Cardiac fibroblast (primary cell): ENCODE results near the gene ZNF221.
"Not testable (repeated sequence)": the region's sequence is repeated elsewhere in the genome, so short reads cannot be mapped to it uniquely, and the experiment has no call there.

Experiments used
- DNase-seq, 2 donors: peaks; one replicate each; pipeline versions ENCODE4 v3.0.0 to v3.0.0-alpha.2; 2010; ENCODE audit warnings: low read depth in 2 of 2
- H3K4me3 ChIP-seq, 2 donors: replicated peaks in 1 of 2; 1 replicate in 1 of 2; 2 replicates in 1 of 2; pipeline ENCODE4 v1.5.1; 2011; ENCODE audit warnings: low read depth in 2 of 2, low read length in 2 of 2, mild to moderate bottlenecking in 2 of 2, moderate library complexity in 1 of 2
- CTCF ChIP-seq: IDR thresholded peaks from one replicate; pipeline ENCODE4 v1.5.1; 2011; ENCODE audit warnings: low read depth, mild to moderate bottlenecking, low read length, inconsistent platforms

ZNF221 gene

GRCh38 chr19:43934985-43935708 is 15.9 kb upstream of the ZNF221 start, which contains the start of gene ZNF45:
TSS of gene ZNF45 (minus strand) at chr19:43935282. CDS start at chr19:43922185, 13,097 bp downstream.
- DNase-seq: peak; percentile 90 to 91
- TF ChIP-seq CTCF: no peak

GRCh38 chr19:43936188-43936587 is 14.8 kb upstream of the ZNF221 start:
- DNase-seq: no peak
- no peak overlapping the region for H3K4me3 ChIP-seq
- TF ChIP-seq CTCF: no peak

More at GRCh38 chr19:43934985-43935708, 15.9 kb upstream of the ZNF221 start, which contains the start of gene ZNF45:
- H3K4me3 ChIP-seq: peak within 1 kb of the TSS; percentile 64 to 74

- TF ChIP-seq CTCF: no peak
- H3K4me3 ChIP-seq: no peak overlapping the region
- DNase-seq: no peak
Observed at GRCh38 chr19:43939557-43940260, 11.3 kb upstream of the ZNF221 start.

GRCh38 chr19:43940719-43941118 is 10.3 kb upstream of the ZNF221 start:
- TF ChIP-seq CTCF: no peak
- DNase-seq: no peak
- no peak overlapping the region for H3K4me3 ChIP-seq

DNA sequence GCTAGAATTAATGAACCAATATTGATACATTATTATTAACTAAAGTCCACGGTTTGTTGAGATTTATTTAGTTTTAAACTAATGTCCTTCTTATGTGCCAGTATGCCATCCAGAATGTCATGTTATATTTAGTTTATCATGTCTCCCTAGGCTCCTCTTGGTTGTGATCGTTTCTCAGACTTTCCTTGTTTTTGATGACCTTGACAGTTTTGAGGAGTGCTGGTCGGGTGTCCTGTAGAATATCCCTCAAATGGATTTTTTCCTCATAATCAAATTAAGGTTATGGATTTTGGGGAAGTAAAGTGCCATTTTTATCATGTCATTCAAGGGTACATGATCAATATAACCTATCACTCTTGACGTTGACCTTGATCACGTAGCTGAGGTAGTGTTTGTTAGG is 9.8 kb upstream of the ZNF221 start:
- DNase-seq: no peak
- H3K4me3 ChIP-seq: no peak overlapping the region
- no peak for TF ChIP-seq CTCF

DNA sequence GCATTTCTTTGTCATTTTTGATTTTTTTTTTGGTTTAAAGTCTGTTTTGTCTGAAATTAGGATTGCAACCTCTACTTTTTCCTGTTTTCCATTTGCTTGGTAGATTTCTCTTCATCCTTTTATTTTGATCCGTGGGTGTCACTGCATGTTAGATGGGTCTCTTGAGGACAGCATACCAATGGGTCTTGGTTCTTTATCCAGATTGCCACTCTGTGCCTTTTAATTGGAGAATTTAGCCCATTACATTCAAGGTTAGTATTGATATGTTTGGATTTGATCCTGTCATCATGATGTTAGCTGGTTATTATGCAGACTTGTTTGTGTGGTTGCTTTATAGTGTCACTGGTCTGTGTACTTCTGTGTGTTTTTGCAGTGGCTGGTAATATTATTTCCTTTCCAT is 3.6 kb upstream of the ZNF221 start:
- DNase-seq, H3K4me3 ChIP-seq: not testable (repeated sequence)

DNA sequence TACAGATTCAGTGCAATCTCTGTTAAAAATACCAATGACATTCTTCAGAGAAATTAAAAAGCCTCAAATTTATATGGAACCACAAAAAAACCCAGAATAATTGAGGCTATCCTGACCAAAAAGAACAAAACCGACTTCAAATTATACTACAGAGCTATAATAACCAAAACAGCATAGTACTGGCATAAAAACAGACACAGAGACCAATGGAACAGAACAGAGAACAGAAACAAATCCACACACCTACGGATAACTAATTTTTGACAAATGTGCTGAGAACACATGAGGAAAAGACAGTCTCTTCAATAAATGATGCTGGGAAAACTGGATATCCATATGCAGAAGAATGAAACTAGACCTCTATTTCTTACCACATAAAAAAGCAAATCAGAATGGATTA is 1.2 kb upstream of the ZNF221 start:
- not testable (repeated sequence) for H3K4me3 ChIP-seq, DNase-seq

DNA sequence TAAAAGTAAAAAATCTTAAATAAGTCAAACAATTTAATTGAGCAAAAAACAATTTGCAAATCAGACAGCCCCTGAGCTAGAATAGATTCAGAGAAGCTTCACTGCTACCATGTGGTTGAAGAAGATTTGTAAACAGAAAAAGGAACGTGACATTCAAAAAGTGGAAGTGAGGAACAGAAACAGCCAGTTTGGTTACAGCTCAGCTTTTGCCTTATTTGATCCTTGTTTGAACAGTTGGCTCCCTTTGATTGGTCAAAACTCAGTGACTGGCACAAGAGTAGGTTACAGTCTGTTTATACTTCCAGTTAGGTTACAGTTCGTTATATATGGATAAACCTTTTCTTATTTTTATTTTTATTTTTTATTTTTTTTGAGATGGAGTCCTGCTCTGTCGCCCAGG is 5.8 kb downstream of the ZNF221 start:
- no peak for DNase-seq
- TF ChIP-seq CTCF: no peak
- H3K4me3 ChIP-seq: no peak overlapping the region
